ENCODE results near the gene LZTS2.
A peak's percentile ranks its signal among the peaks of the same experiment; 100 is the strongest.

LZTS2 gene

DNA sequence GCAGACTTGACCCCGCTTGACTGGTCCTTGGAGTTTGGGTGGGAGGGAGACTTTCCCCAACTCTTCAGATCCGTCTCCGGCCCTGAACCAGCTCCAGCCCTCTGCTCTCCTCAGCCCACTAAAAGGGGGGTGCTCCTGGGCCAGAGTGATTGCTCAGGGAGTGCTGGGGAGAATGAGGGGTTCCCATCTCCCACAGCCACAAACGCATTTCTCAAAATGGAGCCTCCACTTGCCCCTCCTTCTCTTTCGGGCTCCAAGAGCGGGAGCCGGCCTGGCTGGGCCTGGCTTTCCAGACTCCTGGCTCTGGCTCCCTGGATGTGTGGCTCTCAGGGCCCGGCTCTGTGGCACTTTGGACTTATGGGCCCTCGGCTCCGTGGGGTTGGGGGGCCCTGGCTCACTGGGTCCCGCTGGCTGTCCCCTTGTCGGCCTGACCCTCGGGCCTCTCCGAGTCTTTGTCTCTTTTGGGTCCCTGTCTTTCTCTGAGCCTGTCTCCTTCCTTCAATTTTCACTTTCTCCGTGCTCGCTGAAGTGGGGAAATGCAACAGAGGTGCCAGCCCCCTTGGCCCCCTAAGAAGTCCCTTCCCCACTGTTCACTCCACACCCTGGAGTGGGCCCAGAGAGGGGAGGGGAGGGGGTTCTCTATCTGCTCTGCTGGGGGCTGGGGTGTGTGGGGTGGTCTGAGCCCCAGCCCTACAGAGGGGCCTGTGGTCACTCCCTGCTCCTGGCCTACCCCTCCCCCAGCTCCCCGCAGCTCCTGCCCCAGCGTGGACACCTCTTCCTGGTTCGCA, 713 bp downstream of the LZTS2 start:
- peaks cover 5% of the 10 kb centered on the region for H3K36me3 ChIP-seq (ENCODE audit: insufficient read depth, low read length)
- H3K4me1 ChIP-seq (ENCODE audit: control insufficient read depth, insufficient read depth, low read length, unreplicated experiment): peaks cover 26% of the 10 kb centered on the region
- H3K79me2 ChIP-seq (ENCODE audit: control insufficient read depth, insufficient read depth, low read length, unreplicated experiment): peaks cover 42% of the 10 kb centered on the region
- H3K27ac ChIP-seq (ENCODE audit: low read depth, low read length): peak overlapping the region; percentile 83
- H3K27me3 ChIP-seq (ENCODE audit: insufficient read depth, low read length): no peaks in the 10 kb centered on the region
- H2AFZ ChIP-seq (ENCODE audit: low read length, unreplicated experiment): peak overlapping the region; percentile 42
- H3K4me3 ChIP-seq (ENCODE audit: low read depth, low read length): peak overlapping the region; percentile 88

DNA sequence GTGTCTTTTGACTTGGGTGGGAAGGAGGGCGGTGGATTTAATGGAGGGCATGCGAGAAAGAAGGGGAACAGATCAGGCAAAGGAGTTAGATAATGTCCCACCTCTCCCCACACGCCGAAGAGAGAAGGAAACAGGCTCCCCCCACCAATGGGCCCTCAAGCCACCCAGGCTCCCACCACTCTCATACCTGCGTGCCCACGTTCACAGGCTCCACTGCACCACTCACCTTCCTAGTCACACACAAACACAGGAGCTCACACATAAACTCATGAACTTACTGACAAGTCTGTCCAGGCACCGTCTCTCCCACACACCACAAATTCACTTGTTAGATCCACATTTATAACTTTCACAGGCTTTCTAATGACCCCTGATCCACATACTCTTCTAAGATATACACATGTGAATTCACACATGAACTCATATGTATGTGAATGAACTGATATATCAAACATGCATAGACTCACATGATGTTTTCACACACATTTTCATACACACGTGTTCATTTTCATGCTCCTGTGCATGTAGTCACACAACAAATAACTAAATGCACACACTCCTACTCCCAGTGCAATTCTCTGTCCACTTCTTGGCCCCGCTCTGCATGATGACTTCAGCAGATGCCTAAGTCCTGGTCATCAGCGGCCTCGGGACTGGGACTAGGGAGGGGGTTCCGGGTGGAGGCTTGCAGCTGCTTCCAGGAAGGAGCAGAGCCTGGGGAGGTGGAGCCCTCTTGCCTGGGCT, 1.5 kb downstream of the LZTS2 start:
- H2AFZ ChIP-seq (ENCODE audit: low read length, unreplicated experiment): no peak overlapping the region
- peaks cover 42% of the 10 kb centered on the region for H3K79me2 ChIP-seq (ENCODE audit: control insufficient read depth, insufficient read depth, low read length, unreplicated experiment)
- H3K27ac ChIP-seq (ENCODE audit: low read depth, low read length): peak overlapping the region; percentile 83
- H3K27me3 ChIP-seq (ENCODE audit: insufficient read depth, low read length): no peaks in the 10 kb centered on the region
- peaks cover 10% of the 10 kb centered on the region for H3K36me3 ChIP-seq (ENCODE audit: insufficient read depth, low read length)
- peak overlapping the region; percentile 88 for H3K4me3 ChIP-seq (ENCODE audit: low read depth, low read length)
- H3K4me1 ChIP-seq (ENCODE audit: control insufficient read depth, insufficient read depth, low read length, unreplicated experiment): peaks cover 26% of the 10 kb centered on the region

DNA sequence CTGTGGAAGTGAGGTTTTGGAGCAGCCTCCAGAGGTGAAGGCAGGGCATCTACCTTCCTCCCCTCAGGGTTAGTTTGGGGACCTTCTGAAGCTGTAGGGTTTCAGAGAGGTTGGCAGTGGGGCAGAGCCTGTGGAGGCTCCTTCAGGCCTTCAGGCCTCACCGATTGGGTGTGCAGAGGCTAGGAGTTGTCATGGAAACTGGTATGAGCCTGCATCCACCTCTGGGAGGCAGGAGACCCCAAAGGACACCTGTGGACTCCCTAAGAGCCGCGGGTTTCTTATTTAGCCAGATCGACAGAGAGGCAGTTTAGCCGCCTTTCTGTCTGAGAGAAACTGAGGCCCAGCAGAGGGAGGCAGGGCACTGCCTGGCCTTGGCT, 2.0 kb downstream of the LZTS2 start:
- Histone ChIP-seq H2AFZ (ENCODE audit: low read length, unreplicated experiment) (no peak overlapping the region), H3K27ac (ENCODE audit: low read depth, low read length) (peak overlapping the region; percentile 19), H3K36me3 (ENCODE audit: insufficient read depth, low read length) (peaks cover 14% of the 10 kb centered on the region), H3K4me1 (ENCODE audit: control insufficient read depth, insufficient read depth, low read length, unreplicated experiment) (peaks cover 21% of the 10 kb centered on the region), H3K79me2 (ENCODE audit: control insufficient read depth, insufficient read depth, low read length, unreplicated experiment) (peaks cover 42% of the 10 kb centered on the region), H3K27me3 (ENCODE audit: insufficient read depth, low read length) (no peaks in the 10 kb centered on the region), H3K4me3 (ENCODE audit: low read depth, low read length) (peak overlapping the region; percentile 88)

DNA sequence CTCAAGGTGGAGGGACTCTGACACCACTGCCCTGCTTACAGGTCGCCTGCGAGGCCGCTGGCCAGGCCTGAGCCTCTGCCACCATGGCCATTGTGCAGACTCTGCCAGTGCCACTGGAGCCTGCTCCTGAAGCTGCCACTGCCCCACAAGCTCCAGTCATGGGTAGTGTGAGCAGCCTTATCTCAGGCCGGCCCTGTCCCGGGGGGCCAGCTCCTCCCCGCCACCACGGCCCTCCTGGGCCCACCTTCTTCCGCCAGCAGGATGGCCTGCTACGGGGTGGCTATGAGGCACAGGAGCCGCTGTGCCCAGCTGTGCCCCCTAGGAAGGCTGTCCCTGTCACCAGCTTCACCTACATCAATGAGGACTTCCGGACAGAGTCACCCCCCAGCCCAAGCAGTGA, 2.8 kb downstream of the LZTS2 start:
- peaks cover 14% of the 10 kb centered on the region for H3K36me3 ChIP-seq (ENCODE audit: insufficient read depth, low read length)

DNA sequence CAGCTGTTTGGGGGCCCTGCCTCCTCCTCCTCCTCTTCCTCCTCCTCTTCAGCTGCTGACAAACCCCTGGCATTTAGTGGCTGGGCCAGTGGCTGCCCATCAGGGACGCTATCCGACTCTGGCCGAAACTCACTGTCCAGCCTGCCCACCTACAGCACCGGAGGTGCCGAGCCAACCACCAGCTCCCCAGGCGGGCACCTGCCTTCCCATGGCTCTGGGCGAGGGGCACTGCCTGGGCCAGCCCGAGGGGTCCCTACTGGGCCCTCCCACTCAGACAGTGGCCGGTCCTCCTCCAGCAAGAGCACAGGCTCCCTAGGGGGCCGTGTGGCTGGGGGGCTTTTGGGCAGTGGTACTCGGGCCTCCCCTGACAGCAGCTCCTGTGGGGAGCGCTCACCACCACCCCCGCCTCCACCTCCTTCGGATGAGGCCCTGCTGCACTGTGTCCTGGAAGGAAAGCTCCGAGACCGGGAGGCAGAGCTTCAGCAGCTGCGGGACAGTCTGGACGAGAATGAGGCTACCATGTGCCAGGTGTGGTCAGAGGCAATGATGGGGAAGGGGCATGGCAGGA, 4.1 kb downstream of the LZTS2 start:
- no peak overlapping the region for H3K27ac ChIP-seq (ENCODE audit: low read depth, low read length)
- H2AFZ ChIP-seq (ENCODE audit: low read length, unreplicated experiment): no peak overlapping the region
- H3K79me2 ChIP-seq (ENCODE audit: control insufficient read depth, insufficient read depth, low read length, unreplicated experiment): peaks cover 42% of the 10 kb centered on the region
- no peak overlapping the region for H3K4me3 ChIP-seq (ENCODE audit: low read depth, low read length)
- H3K4me1 ChIP-seq (ENCODE audit: control insufficient read depth, insufficient read depth, low read length, unreplicated experiment): peaks cover 35% of the 10 kb centered on the region
- peaks cover 14% of the 10 kb centered on the region for H3K36me3 ChIP-seq (ENCODE audit: insufficient read depth, low read length)
- H3K27me3 ChIP-seq (ENCODE audit: insufficient read depth, low read length): no peaks in the 10 kb centered on the region

More for the DNA sequence above, 2.8 kb downstream of the LZTS2 start:
- Histone ChIP-seq H3K79me2 (ENCODE audit: control insufficient read depth, insufficient read depth, low read length, unreplicated experiment) (peaks cover 42% of the 10 kb centered on the region), H2AFZ (ENCODE audit: low read length, unreplicated experiment) (no peak overlapping the region), H3K27ac (ENCODE audit: low read depth, low read length) (no peak overlapping the region), H3K27me3 (ENCODE audit: insufficient read depth, low read length) (no peaks in the 10 kb centered on the region), H3K4me3 (ENCODE audit: low read depth, low read length) (no peak overlapping the region; the same call in 1 of the 2 replicates), H3K4me1 (ENCODE audit: control insufficient read depth, insufficient read depth, low read length, unreplicated experiment) (peaks cover 27% of the 10 kb centered on the region)

DNA sequence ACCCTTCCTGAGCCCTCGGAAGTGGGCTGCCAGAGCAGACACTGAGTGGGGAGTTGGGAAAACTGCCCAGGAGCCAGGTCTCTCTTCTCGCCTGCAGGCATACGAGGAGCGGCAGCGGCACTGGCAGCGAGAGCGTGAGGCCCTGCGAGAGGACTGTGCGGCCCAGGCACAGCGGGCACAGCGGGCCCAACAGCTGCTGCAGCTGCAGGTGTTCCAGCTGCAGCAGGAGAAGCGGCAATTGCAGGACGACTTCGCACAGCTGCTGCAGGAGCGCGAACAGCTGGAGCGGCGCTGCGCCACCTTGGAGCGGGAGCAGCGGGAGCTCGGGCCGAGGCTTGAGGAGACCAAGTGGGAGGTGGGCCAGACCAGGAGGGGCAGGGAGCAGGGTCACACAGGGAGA, 5.8 kb downstream of the LZTS2 start:
- Histone ChIP-seq H3K4me1 (ENCODE audit: control insufficient read depth, insufficient read depth, low read length, unreplicated experiment) (peaks cover 35% of the 10 kb centered on the region), H3K79me2 (ENCODE audit: control insufficient read depth, insufficient read depth, low read length, unreplicated experiment) (peaks cover 35% of the 10 kb centered on the region), H3K36me3 (ENCODE audit: insufficient read depth, low read length) (peaks cover 14% of the 10 kb centered on the region)

GRCh38 chr10:101005869-101006567, 6.4 kb downstream of the LZTS2 start:
- H3K36me3 ChIP-seq (ENCODE audit: insufficient read depth, low read length): peaks cover 14% of the 10 kb centered on the region
- H3K4me1 ChIP-seq (ENCODE audit: control insufficient read depth, insufficient read depth, low read length, unreplicated experiment): peaks cover 33% of the 10 kb centered on the region
- no peaks in the 10 kb centered on the region for H3K27me3 ChIP-seq (ENCODE audit: insufficient read depth, low read length)
- H2AFZ ChIP-seq (ENCODE audit: low read length, unreplicated experiment): no peak overlapping the region
- H3K79me2 ChIP-seq (ENCODE audit: control insufficient read depth, insufficient read depth, low read length, unreplicated experiment): peaks cover 29% of the 10 kb centered on the region
- H3K4me3 ChIP-seq (ENCODE audit: low read depth, low read length): no peak overlapping the region
- no peak overlapping the region for H3K27ac ChIP-seq (ENCODE audit: low read depth, low read length)

More for the DNA sequence above, 5.8 kb downstream of the LZTS2 start:
- H3K4me3 ChIP-seq (ENCODE audit: low read depth, low read length): no peak overlapping the region
- H3K27me3 ChIP-seq (ENCODE audit: insufficient read depth, low read length): no peaks in the 10 kb centered on the region
- H2AFZ ChIP-seq (ENCODE audit: low read length, unreplicated experiment): no peak overlapping the region
- no peak overlapping the region for H3K27ac ChIP-seq (ENCODE audit: low read depth, low read length)

DNA sequence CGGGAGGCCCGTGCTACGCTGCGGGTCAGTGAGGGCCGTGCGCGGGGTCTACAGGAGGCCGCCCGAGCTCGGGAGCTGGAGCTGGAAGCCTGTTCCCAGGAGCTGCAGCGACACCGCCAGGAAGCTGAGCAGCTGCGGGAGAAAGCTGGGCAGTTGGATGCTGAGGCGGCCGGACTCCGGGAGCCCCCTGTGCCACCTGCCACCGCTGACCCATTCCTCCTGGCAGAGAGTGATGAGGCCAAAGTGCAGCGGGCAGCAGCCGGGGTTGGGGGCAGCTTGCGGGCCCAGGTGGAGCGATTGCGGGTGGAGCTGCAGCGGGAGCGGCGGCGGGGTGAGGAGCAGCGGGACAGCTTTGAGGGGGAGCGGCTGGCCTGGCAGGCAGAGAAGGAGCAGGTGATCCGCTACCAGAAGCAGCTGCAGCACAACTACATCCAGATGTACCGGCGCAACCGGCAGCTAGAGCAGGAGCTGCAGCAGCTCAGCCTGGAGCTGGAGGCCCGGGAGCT, 7.0 kb downstream of the LZTS2 start:
- Histone ChIP-seq H3K36me3 (ENCODE audit: insufficient read depth, low read length) (peaks cover 14% of the 10 kb centered on the region), H3K4me1 (ENCODE audit: control insufficient read depth, insufficient read depth, low read length, unreplicated experiment) (peaks cover 28% of the 10 kb centered on the region), H3K27me3 (ENCODE audit: insufficient read depth, low read length) (no peaks in the 10 kb centered on the region), H2AFZ (ENCODE audit: low read length, unreplicated experiment) (no peak overlapping the region), H3K79me2 (ENCODE audit: control insufficient read depth, insufficient read depth, low read length, unreplicated experiment) (peaks cover 23% of the 10 kb centered on the region), H3K27ac (ENCODE audit: low read depth, low read length) (0 out of 2 replicates have a peak overlapping the region, but pooled peaks have one; percentile 46), H3K4me3 (ENCODE audit: low read depth, low read length) (no peak overlapping the region)

GRCh38 chr10:101007099-101007711, 7.6 kb downstream of the LZTS2 start:
- Histone ChIP-seq H3K27ac (ENCODE audit: low read depth, low read length) (peak overlapping the region; percentile 46; the same call in 1 of the 2 replicates), H3K4me3 (ENCODE audit: low read depth, low read length) (no peak overlapping the region), H3K4me1 (ENCODE audit: control insufficient read depth, insufficient read depth, low read length, unreplicated experiment) (peaks cover 23% of the 10 kb centered on the region), H3K27me3 (ENCODE audit: insufficient read depth, low read length) (no peaks in the 10 kb centered on the region), H2AFZ (ENCODE audit: low read length, unreplicated experiment) (no peak overlapping the region), H3K36me3 (ENCODE audit: insufficient read depth, low read length) (peaks cover 14% of the 10 kb centered on the region), H3K79me2 (ENCODE audit: control insufficient read depth, insufficient read depth, low read length, unreplicated experiment) (peaks cover 17% of the 10 kb centered on the region)
